Cardiac muscle cell (in vitro differentiated cells and primary cell): ENCODE results near the gene MDFIC. TPM values are rescaled to one million over a fixed set of nuclear protein-coding genes. Genes with fewer than 3 reads are reported as not detected.

Experiments used
- DNase-seq, 2 donors: peaks; one replicate each; pipeline versions ENCODE4 v3.0.0 to v3.0.0-alpha.2; 2010 to 2017; ENCODE audit warnings: low read depth in 1 of 2, low spot score in 1 of 2
- H3K27ac ChIP-seq: fragments of 200-600 bp; sonication (generic); 2 replicates; pipeline ENCODE4 v1.5.1; 2016
- H3K27me3 ChIP-seq: fragments of 200-600 bp; sonication (generic); 2 replicates; pipeline ENCODE4 v1.6.0; 2016; ENCODE audit warnings: control low read depth
- H3K36me3 ChIP-seq: fragments of 200-600 bp; sonication (generic); 2 replicates; pipeline ENCODE4 v1.5.1; 2016; ENCODE audit warnings: control low read depth
- H3K4me1 ChIP-seq: fragments of 200-600 bp; sonication (generic); 2 replicates; pipeline ENCODE4 v1.8.1; 2017; ENCODE audit warnings: low read depth, mild to moderate bottlenecking, mixed run types
- H3K4me3 ChIP-seq: fragments of 200-600 bp; sonication (generic); 2 replicates; pipeline ENCODE4 v1.5.1; 2016; ENCODE audit warnings: mild to moderate bottlenecking
- H3K9me3 ChIP-seq: fragments of 200-600 bp; sonication (generic); 2 replicates; pipeline ENCODE4 v1.5.1; 2017; ENCODE audit warnings: low read depth, mild to moderate bottlenecking, control low read depth
- CTCF ChIP-seq: IDR thresholded peaks from 2 replicates; pipeline ENCODE4 v1.5.1; 2012; ENCODE audit warnings: low read depth, mild to moderate bottlenecking, low read length
- polyA plus RNA-seq: library from polyadenylated mRNA; unstranded; fragments of >200 nt; fragmentation: Nextera tagmentation; extraction: Ambion mirVana; gene quantifications from 2 replicates; pipeline ENCODE4 v1.2.1, GENCODE V29; 2016
- total RNA-seq: library from RNA; depleted of rRNA; stranded (reverse); fragments of >200 nt; gene quantifications from 2 replicates; pipeline ENCODE4 v1.2.3, GENCODE V29; 2016

MDFIC gene
- total and polyA plus RNA-seq, 2 experiments from 2014 or later: 7.1 to 11.7 TPM

GRCh38 chr7:114919587-114919986 lies 2.3 kb upstream of the MDFIC start:
- H3K36me3 ChIP-seq: no peaks in the 10 kb centered on the region

GRCh38 chr7:114921631-114922025 lies 266 bp upstream of the MDFIC start:
- H3K4me3 ChIP-seq: peak overlapping the region; percentile 92

More at GRCh38 chr7:114919587-114919986, 2.3 kb upstream of the MDFIC start:
- H3K27ac ChIP-seq: no peak overlapping the region
- H3K4me3 ChIP-seq: no peak overlapping the region
- no peaks in the 10 kb centered on the region for H3K27me3 ChIP-seq
- no peaks in the 10 kb centered on the region for H3K9me3 ChIP-seq
- DNase-seq: no peak
- no peak for TF ChIP-seq CTCF
- H3K4me1 ChIP-seq: peaks cover 9% of the 10 kb centered on the region

GRCh38 chr7:114922652-114923402 lies 933 bp downstream of the MDFIC start:
- peaks cover 9% of the 10 kb centered on the region for H3K4me1 ChIP-seq
- H3K36me3 ChIP-seq: no peaks in the 10 kb centered on the region
- no peaks in the 10 kb centered on the region for H3K27me3 ChIP-seq
- no peak for TF ChIP-seq CTCF
- peak; percentile 60 to 86 for DNase-seq
- H3K4me3 ChIP-seq: peak overlapping the region; percentile 92
- H3K9me3 ChIP-seq: no peaks in the 10 kb centered on the region
- H3K27ac ChIP-seq: no peak overlapping the region

More at GRCh38 chr7:114921631-114922025, 266 bp upstream of the MDFIC start:
- H3K36me3 ChIP-seq: no peaks in the 10 kb centered on the region
- no peaks in the 10 kb centered on the region for H3K9me3 ChIP-seq
- no peak overlapping the region for H3K27ac ChIP-seq
- DNase-seq: peak in 1 of 2 donors; percentile 47
- TF ChIP-seq CTCF: no peak
- no peaks in the 10 kb centered on the region for H3K27me3 ChIP-seq
- H3K4me1 ChIP-seq: peaks cover 9% of the 10 kb centered on the region

GRCh38 chr7:114923403-114923713 lies 1.5 kb downstream of the MDFIC start:
- H3K27ac ChIP-seq: no peak overlapping the region
- no peaks in the 10 kb centered on the region for H3K9me3 ChIP-seq
- H3K4me3 ChIP-seq: peak overlapping the region; percentile 92
- DNase-seq: no peak
- peaks cover 9% of the 10 kb centered on the region for H3K4me1 ChIP-seq
- TF ChIP-seq CTCF: no peak
- no peaks in the 10 kb centered on the region for H3K36me3 ChIP-seq
- H3K27me3 ChIP-seq: no peaks in the 10 kb centered on the region

- Histone ChIP-seq H3K27me3 (no peaks in the 10 kb centered on the region), H3K4me1 (peaks cover 9% of the 10 kb centered on the region), H3K4me3 (no peak overlapping the region), H3K9me3 (no peaks in the 10 kb centered on the region), H3K27ac (no peak overlapping the region), H3K36me3 (no peaks in the 10 kb centered on the region)
- no peak for DNase-seq
- TF ChIP-seq CTCF: no peak
Measured at GRCh38 chr7:114924038-114924712, 2.3 kb downstream of the MDFIC start.
